ENCODE measurements around the gene ZBED6.

Gene ZBED6

GRCh38 chr1:203843435-203843834 is 48.0 kb downstream of the ZBED6 start:
- DNase-seq = no peak

All from activated T-cell treated with anti-CD3 and anti-CD28 coated beads, Interleukin-2, amount 50 U/mL, for 1 hour (primary cell).